NB4 (cell line): ENCODE results near the gene UTP25.

Experiments
- DNase-seq: peaks from one replicate; pipeline ENCODE4 v3.0.0; 2010; ENCODE audit warnings: low read depth
- H3K4me3 ChIP-seq: one replicate; pipeline ENCODE4 v1.5.1; 2011; ENCODE audit warnings: mild to moderate bottlenecking, low read depth, low read length, moderate library complexity
- CTCF ChIP-seq: IDR thresholded peaks from one replicate; pipeline ENCODE4 v1.5.1; 2012; ENCODE audit warnings: low read depth, low read length
- MYC ChIP-seq: IDR thresholded peaks from 2 replicates; pipeline ENCODE4 v1.6.1; 2011; ENCODE audit warnings: low read depth, low read length
- POLR2A ChIP-seq: IDR thresholded peaks from 2 replicates; pipeline ENCODE4 v1.6.1; 2011; ENCODE audit warnings: mild to moderate bottlenecking; ENCODE audit not compliant: insufficient read length; ENCODE audit errors: extremely low read depth
- TF ChIP-seq, protein P1 (sequence below): IDR thresholded peaks from 2 replicates; pipeline ENCODE4 v1.6.1; 2011; ENCODE audit warnings: low read depth, low read length

The UTP25 gene

DNA sequence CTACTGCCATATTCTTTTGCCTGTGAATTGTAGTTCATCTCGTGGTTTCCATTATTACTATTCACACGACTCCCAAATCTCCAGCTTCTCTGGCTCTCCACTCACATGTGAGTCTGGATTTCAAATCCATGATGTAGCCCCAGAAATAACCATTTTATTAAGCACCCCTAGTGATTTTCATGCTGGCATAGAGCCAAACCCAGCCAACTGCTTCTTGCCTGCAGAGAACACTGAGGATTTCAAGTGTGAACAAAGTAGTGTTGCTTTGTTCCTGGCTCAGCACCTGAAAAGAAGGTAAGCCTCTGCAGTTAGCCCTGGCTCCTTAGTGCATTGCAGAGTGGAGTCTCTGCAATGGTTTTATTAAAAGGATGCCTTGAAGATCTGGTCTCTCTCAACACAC is 25.9 kb downstream of the UTP25 start:
- H3K4me3 ChIP-seq, result no peak overlapping the region
- TF ChIP-seq POLR2A (no peak), MYC (no peak), CTCF (no peak)
- TF ChIP-seq, protein P1, sequence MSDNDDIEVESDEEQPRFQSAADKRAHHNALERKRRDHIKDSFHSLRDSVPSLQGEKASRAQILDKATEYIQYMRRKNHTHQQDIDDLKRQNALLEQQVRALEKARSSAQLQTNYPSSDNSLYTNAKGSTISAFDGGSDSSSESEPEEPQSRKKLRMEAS, result no peak
- DNase-seq, result no peak

- DNase-seq, result no peak
- no peak overlapping the region for H3K4me3 ChIP-seq
- no peak for TF ChIP-seq POLR2A
- TF ChIP-seq, protein P1, result no peak
- no peak for TF ChIP-seq CTCF
- TF ChIP-seq MYC, result no peak
Observed at GRCh38 chr1:209854196-209854595, 26.4 kb downstream of the UTP25 start.

GRCh38 chr1:209855006-209855405 is 27.2 kb downstream of the UTP25 start:
- no peak for DNase-seq
- H3K4me3 ChIP-seq, result no peak overlapping the region
- TF ChIP-seq, protein P1, result no peak
- TF ChIP-seq MYC (no peak), CTCF (no peak), POLR2A (no peak)

DNA sequence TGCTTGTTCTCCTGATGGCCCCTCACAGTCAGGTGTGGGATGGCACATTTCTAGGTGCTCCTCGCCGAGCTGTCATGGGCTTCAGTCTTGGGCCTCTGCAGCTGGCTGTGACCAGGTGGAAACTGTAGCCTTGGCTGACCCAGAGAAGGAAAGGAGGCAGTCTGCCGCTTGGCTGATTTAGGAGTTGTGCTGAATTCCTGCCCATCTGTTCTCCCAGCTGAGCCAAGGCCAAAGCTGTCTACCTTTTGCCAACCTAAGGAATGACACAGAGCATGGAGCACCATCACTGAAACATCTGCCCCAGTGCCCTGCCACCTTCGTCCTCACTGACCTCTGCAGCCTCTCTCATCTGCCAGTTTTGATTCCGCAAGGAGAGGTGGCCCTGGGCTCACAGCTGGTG is 27.9 kb downstream of the UTP25 start:
- DNase-seq, result no peak
- TF ChIP-seq POLR2A (no peak), MYC (no peak), CTCF (no peak)

DNA sequence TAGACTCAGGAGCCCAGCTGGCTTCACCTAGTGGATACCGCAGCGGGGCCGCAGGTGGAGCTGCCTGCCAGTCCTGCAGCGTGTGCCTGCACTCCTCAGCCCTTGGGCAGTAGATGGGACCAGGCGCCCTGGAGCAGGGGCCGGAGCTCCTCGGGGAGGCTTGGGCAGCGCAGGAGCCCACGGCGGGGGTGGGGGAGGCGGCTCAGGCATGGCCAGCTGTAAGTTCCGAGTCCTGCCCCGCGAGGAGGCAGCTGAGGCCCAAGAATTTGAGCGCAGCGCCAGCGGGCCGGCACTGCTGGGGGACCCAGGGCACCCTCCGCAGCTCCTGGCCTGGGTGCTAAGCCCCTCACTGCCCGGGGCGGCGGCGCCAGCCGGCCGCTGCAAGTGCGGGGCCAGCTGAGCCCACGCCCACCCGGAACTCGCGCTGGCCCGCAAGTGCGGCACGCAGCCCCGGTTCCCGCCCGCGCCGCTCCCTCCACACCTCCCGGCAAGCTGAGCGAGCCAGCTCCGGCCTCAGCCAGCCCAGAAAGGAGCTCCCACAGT is 30.9 kb downstream of the UTP25 start:
- DNase-seq, result no peak
- TF ChIP-seq MYC (no peak), CTCF (no peak), POLR2A (no peak)
- TF ChIP-seq, protein P1, result no peak
- no peak overlapping the region for H3K4me3 ChIP-seq

More for the DNA sequence above, 27.9 kb downstream of the UTP25 start:
- H3K4me3 ChIP-seq, result no peak overlapping the region

DNA sequence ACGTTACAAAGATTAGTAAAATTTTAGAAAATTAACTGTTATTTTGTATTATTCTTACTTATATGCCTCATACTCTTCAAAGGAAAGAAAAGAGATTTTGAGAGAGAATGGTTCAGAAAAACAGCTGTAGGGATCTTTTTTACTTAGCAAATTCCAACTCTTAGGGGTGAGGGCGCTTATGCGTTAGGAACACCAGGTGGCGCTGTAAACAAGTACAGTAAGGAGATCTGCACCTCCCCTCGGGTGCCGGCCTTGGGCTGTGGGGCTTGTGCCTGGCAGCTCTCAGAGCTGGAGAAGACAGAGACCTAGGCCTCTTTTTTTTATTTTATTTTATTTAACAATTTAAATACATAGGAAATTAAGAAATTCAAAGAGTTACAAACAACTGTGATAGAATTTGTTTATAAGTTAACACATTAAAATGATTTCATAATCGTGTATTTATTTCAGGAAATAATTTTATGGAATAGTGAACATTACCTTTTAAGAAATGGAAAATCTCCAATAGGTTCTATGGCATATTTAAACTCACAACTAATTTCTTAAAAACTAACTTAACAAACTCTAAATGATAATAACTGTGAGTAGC is 32.6 kb downstream of the UTP25 start:
- DNase-seq, result peak; percentile 82
- TF ChIP-seq CTCF (peak; percentile 81), MYC (no peak)
- H3K4me3 ChIP-seq, result no peak overlapping the region
